AG20443 (cell line): ENCODE data around the gene ANO8.

Source experiments
- DNase-seq: peaks from one replicate; pipeline ENCODE4 v3.0.0; 2012; ENCODE audit warnings: low spot score, mixed read lengths

ANO8 gene

DNA sequence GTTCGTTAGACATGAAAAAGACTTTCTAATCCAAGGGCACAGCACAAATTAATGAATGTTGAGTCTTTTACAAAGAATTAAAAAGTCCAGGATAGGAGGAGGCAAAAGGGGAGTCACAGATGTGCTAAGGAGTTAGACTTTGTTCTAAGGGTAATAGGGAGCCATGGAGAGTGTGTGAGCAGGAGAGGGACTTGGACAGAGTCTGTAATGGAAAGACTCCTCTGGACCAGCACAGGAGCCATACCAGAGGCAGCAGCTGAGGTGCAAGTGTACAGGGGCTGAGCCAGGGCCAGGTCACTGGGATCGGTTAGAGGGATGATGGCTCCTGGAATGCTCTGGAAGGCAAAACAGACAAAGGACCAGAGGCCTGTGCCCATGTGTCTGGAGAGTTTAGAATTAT lies 13.2 kb upstream of the ANO8 start:
- DNase-seq = no peak

DNA sequence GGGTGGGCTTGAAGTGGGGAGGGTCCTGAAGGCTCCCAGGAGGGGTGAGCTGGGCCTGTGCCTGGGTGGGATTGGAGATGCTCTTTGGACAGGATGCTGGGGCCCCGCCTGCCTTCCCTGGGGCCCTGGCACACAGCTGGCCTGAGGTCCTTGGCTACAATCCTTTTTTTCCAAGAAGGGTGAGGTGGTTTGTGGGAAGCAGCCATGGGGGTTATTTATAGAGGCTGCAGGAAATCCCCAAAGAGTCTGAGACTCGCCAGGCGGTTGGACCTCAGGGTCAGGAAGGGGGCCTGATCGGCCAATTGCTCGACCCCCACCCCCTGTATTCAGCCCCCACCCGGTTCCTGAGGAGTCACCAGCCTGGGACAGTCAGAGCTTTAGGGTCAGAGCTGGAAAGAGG lies 12.7 kb upstream of the ANO8 start:
- DNase-seq = no peak

DNA sequence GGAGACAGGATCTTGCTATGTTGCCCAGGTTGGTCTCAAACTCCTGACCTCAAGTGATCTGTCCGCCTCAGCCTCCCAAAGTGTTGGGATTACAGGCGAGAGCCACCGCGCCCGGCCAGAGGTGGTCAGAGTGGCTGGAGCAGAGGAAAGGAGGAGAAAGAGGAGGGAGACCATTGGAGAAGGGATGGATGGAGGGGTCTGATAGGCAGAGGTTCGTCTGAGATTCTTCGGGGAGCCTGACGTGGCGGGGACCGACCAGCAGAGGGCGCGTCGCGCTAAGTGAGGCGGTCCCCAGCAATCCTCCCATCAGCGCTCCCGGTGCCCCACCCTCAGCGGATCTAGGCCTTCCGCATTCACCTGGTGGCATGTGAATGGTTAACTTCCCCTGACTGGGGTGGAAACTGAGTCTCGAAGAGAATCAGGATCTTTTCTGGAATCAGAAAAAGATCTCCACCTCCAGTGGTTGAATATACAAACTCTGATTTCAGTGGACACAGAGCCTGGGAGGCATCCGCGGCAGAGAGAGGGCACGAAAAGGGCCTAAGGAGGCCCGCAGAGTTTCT lies 11.5 kb upstream of the ANO8 start:
- DNase-seq = peak; percentile 89

DNA sequence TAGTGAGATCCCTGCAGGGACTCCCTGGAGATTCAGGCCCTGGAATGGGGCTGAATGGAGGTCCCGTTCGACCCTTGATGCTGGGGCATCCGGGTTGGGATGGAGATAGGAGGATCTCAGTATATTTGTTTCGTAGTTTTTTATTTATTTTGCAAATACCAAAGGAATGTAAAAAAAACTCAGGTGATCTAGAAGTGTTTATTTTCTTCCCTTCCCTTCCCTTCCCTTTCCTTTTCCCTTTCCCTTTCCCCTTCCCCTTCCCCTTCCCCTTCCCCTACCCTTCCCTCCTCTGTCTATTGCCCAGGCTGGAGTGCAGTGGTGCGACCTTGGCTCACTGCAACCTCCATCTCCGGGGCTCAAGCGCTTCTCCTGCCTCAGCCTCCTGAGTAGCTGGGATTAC lies 7.2 kb upstream of the ANO8 start:
- DNase-seq = no peak

DNA sequence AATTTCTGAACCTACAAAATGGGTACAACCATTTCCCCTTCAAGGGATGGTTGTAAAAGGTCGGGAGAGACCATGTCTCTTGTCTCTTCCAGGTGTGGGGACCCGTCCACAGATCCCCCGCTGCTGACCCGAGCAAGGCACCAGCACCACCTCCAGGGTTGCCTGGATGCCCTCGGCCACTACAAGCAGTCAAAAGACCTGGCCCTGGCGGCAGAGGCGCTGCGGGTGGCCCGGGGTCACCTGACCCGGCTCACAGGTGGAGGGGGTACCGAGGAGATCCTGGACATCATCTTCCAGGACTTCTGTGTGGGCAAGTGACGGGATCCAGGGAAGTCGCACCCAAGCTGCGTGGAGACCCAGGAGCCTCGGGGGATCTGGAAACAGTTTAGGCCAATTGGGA lies 6.7 kb upstream of the ANO8 start:
- no peak for DNase-seq

DNA sequence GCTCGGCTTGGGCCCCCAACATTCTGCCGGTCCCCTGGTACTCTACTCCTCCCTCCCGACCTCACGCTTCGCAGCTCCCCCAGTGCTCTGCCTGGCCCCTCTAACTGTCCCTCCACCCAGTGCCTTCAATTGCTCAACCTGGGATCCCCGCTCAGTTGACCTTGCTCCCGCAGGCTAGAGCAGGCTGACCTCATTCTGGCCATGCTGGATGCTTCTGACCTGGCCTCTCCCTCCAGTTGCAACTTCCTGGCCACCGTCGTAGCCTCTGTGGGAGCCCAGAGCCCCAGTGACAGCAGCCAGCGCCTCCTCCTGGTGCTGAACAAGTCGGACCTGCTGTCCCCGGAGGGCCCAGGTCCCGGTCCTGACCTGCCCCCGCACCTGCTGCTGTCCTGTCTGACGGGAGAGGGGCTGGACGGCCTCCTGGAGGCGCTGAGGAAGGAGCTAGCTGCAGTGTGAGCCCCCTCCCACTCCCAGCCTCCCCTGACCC lies 6.3 kb upstream of the ANO8 start:
- DNase-seq = no peak

DNA sequence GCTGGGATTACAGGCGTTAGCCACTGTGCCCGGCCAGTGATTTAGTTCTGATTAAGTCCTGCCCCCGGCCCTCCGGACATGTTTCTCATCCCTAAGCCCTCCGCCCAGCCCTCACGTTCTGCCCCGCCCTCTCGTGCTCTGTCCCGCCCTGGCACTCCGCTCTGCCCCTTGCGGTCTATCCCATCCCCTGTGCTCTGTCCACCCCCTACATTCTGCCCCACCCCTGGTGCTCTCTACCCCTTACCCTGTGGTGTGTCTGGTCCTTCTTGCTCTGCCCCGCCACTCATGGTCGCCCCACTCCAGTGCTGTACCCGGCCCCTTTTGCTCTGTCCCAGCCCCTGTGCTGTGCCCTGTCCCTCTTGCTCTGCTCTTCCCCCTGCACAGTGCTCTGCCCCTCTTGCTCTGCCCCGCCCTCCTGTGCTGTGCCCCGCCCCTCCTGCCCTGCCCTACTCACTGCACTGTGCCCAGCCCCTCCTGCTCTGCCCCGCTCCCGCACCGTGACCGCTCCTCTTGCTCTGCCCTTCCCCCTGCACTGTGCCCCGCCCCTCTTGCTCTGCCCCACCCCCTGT lies 5.7 kb upstream of the ANO8 start:
- DNase-seq = no peak

DNA sequence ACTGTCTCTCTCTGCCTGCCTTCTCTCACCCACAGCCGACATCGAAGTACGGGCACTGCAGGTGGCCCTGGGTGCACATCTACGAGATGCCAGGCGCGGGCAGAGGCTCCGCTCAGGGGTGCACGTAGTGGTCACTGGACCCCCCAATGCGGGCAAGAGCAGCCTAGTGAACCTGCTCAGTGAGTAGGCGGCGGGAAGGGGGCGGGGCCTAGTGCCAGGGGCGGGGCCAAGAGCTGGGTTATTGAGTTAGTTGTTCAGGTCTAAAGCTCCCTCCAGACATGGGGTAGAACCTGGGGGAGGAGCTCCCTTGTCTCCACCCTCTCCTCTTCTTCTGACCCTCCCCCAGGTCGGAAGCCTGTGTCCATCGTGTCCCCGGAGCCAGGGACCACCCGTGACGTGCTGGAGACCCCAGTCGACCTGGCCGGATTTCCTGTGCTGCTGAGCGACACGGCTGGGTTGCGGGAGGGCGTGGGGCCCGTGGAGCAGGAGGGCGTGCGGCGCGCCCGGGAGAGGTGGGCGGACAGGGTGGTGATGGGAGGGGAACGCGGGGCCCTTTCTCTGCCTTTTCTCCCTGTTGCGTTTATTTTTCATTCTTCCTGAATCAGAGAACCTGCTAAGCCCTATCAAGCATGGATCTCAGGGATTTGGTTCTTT lies 4.6 kb upstream of the ANO8 start:
- no peak for DNase-seq

DNA sequence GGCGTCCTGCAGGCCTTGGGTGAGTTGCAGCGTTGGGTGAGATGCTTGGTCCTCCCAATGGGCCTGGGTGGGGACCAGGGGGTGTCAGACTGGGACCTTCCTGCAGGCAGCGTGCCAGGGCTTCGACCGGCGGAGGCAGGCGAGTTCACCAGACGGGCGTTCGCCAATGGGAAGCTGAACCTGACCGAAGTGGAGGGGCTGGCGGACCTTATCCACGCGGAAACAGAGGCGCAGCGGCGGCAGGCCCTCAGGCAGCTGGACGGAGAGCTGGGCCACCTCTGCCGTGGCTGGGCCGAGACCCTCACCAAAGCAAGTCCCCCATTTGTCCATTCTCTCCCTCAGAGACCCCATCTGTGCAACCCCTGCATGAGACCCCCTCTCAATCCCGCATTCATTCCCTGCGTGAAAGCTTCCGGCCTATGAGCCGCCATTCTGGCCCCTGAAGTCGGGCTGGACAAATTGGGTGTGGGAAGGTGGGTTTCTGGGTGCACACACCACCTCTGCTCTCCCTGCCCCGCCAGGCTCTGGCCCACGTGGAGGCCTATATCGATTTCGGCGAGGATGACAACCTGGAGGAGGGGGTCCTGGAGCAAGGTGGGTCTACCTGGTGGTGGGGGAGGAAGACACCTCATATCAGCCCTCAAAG lies 3.9 kb upstream of the ANO8 start:
- DNase-seq = no peak

DNA sequence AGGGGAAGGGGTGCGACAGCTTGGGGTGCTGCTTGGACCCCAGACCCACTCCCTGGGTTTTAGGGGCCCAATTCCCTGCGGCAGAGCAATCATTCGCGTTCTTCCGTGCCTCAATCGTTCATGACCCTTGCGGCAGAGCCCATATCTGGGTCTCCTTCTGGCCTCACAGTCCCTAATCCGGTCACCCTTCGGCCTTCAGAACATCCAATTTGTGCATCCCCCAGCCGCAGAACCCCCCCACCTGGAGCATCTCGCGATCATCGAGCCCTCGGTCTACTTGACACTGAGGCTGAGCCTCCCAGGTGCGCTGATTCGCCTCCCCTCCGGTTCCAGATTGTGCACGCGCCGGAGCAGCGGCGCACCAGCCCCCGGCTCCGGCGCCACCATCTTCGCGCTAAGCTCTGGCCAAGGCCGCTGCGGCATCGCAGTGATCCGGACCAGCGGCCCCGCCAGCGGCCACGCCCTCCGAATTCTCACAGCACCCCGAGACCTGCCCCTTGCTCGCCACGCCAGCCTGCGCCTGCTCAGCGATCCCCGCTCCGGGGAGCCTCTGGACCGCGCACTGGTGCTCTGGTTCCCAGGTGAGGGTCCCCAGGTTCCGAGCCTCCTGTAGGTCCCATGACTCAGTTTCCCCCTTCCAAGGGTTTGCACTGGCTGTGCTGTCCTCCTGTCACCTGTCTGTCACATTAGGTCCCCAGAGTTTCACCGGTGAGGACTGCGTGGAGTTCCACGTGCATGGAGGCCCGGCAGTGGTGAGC lies 3.2 kb upstream of the ANO8 start:
- DNase-seq = peak; percentile 64

DNA sequence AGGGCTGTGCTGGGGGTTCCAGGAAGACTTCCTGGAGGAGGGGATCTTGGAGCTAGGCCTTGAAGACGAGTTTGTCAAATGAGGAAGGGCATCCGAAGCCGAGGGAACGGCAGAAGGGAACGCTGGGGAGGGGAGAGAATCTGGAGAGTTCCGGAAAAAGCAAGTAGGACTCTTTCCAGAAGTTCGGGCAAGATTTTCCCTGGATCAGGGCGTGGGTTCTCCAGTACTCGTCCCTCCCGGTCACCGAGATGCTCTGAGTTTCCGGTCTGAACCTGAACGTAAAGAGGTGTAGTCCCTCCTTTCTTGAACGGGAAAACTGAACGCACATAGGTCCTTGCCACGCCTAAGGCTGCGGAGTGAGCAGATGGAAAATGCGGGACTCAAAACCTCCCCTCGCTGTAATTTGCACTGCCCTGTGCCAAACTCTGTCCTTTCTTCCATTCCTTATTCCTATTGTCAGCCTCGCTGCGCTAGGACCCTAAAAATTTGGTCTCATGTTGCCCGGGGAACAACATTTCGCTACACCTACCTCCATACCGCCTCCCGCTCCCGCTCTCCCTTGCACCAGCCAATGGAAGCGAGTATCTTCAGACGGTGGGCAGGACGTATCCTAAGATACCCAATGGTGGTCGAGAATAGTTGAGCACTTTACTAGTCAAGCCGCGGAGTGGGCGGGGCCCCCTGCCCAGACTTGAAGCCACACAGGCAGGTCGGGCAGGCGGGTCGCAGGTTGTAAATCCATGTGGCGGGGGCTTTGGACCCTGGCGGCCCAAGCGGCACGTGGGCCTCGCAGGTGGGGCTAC lies 2.4 kb upstream of the ANO8 start, which contains the start of gene GTPBP3:
Gene GTPBP3, plus strand, starts transcription at position 682 of the 803 bp plus-strand sequence. Its CDS starts 59 bp downstream, at position 741.
- peak; percentile 96 for DNase-seq

DNA sequence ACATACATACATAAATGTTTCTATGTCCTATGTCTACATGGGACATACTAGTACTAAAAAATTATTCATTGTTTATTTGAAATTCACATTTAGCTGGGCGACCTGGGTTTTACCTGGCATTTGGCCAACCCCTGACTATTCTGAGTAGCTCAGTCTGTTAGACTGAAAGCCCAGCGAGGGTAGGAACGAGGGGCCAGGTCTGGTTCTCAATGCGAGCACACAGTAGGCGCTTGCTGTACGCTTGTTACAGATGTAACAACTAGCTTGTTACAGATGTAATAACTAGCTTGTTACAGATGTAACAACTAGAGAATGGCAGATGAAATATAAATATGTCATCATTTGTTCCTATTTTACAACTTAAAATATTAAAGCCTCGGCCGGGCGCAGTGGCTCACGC lies 920 bp upstream of the ANO8 start:
- no peak for DNase-seq

DNA sequence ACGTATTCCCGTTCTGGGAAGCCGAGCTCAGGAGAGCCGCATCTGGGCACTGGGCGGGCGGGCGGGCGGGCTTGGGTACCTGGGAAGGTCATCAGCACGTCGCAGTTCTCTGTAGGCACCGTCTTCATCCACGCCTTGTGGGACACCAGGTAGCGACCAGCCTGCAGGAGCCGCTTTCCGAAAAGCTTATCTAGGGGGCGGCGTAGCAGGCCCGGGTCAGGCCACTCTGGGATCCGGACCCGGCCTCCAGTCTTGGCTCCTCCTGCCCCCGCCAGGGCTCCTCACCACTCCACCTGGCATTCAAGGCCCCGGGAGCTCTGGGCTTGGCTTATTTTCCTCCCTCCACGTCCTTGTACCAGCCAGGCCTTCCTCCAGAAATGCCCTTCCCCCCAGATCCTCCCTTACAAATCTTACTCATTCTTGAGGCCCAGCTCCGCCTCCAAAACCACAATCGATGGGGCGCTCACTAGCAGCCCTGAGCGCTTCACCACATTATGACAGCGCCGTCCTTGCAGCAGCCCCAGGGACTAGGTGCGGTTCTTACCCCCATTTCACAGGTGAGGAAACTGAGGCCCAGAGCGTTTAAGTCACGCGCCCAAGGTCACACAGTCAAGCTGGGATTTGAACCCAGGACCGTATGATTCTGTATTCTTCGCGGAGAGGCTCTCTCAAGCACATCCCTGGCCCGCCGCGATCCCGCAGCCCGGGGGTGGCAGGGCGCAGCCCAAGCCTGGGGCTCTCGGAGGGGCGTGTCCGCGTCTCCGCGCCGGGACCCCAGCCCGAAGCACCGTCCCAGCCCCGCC lies 843 bp downstream of the ANO8 start:
- peak; percentile 83 for DNase-seq

DNA sequence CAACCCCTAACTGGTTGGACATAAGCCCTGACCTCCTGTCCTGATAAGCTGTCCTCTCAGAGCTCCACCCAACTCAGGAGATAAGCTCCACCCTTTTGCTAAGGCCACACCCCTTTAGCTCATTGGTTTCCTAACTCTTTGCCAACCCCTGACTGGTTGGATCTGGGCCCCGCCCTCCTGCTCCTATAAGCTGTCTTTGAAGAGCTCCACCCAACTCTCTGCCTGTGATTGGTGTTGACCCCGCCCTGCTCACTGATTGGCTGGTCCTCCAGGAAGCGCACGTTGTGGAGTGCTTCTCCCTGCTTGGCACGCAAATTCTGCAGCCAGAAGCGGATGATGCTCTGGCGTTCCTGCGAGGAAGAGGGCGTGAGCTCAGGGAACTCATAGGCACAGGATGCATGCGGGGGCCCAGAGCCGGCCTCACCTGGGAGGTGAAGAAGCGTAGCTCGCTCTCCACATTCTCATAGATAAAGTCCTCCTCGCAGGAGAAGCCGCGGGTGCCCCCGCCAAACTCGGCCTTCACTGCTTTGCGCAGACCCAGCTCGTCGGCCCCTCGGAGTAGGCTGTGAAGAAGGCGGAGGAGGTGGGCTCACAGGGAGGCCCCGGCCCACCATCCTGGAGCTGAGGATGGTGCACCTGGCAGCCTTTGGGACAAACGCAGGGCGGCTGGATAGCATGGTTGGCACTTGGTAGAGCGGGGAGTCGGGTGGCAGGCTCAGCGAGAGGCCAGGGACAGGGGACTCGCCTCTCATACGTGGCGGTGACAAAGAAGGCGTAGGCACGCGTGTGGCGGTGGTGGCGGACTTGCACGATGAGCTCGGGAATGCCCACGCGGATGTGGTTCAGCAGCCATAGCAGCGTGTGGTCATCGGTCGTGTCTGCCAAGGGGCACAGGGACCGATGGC lies 1.7 kb downstream of the ANO8 start:
- DNase-seq = no peak

DNA sequence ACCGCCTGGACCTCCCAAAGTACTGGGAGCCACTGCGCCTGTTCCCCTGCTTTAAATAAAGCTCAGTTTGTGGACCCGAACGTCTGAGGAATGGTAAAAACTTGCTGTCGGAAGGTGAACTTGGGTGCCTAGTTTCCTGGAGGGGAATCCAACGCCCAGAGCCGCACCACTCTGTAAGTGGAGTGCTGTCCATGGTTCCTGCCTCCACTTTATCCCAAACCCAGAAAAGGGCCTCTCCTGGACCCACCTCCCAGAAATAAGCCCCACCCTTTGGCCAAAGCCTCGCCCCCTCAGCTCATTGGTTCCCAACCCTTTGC lies 2.3 kb downstream of the ANO8 start:
- DNase-seq = no peak

DNA sequence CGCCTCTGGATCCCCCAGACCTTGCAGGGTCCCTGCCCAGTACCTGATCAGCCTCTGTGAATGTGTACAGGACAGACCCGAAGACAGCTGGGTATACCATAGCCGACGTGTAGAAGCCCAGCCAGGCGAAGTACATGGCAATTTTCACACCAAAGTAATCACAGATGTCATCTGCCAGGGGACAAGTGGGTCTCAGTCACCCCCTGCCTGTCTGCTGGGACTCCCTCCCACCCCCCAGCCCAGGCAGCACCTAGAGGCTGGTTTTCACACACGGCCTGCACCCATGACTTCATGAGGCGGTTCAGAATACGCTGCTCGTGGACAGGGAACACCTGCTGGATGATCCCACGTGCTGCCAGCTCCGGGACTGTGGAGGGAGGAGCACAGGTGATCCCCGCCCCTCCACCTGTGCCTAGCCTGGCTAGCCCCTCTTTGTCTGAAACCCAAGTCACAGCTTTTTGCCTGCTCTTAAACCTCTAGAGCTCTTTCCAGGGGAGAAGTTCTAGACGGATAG lies 3.6 kb downstream of the ANO8 start:
- no peak for DNase-seq

DNA sequence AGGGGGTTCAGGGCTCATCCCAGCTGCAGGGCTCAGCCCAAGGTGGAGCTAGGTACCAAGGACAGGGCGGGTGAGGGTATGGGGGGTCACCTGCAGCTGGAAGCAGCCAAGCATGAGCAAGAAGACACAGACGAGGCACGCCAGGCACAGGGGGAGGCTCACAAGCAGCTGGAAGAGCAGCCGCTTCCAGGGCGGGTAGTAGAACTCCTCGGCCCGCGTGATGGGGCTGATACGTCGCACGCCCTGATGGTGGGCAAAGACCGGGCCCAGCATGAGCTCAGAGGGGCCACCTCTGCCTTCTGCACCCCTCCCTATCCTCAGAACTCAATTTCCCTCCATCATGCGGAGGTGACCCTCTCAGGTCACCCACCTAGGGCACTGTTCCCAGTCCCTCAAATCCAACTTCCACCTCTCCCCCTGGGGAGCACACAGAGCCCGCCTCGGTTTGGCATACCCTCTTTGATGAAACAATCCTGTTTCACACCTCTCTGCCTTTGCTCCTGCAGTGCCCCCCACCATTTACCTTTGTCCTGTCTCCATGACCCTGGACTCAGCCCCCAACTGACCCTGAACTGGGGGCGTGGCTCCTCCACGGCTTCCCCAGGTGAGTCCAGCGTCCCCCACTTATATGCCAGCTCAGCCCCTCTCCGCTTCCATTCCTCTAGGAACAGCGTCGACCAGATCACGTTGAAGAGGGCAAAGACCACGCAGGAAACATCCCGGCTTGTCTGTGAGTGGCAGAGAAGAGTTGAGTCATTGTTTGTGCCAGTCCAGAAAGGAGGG lies 4.2 kb downstream of the ANO8 start:
- DNase-seq = no peak

DNA sequence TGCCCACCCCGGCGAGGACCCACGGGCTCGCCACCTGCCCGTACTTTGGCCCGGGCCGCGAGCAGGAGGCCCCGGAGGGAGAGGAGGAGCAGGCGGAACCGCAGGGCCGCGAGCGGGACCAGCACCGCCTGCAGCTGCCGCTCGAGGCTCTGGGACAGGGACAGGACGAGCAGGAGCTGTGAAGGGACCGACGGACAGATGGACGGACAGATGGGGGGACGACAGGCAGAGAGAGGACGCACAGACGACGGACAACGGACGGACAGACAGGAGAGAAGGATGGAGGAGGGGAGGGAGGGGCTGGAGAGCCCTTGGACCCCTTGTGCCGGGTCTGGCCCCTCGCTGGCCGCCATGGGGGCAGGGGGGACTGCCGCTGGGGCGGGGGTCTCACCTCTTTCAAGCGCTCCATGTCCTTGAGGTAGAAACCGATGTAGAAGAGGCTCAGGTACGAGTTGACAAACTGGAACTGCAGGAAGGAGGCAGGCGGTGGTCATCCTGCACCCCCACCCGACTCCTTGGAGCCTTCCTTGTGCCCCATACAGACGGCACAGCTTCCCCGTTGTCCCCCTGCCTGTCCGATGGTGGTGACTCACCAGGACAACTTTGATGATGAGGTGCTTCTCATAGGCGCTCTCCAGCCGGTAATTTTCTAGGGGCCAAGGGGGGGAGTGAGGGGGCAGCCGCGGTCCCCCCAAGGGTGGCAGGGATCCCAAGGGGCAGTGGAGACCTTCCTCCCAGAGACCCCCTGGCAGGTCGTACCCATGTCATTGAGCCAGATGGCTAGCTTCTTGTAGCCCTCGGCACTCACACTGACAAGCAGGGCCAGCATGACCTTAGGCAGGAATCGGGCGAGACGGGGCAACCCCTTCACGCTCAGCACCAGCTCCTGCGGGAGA lies 5.0 kb downstream of the ANO8 start:
- DNase-seq = no peak
